Activated CD4-positive, alpha-beta T cell treated with anti-CD3 and anti-CD28 coated beads for 24 hours (primary cell): ENCODE results near the gene FAM200A.
"Not testable (repeated sequence)": the region's sequence is repeated elsewhere in the genome, so short reads cannot be mapped to it uniquely, and the experiment has no call there.

Experiments used
- DNase-seq, 2 donors: peaks; one replicate each; pipeline ENCODE4 v3.0.0-alpha.2; 2020; ENCODE audit warnings: low read depth in 2 of 2

Gene FAM200A

DNA sequence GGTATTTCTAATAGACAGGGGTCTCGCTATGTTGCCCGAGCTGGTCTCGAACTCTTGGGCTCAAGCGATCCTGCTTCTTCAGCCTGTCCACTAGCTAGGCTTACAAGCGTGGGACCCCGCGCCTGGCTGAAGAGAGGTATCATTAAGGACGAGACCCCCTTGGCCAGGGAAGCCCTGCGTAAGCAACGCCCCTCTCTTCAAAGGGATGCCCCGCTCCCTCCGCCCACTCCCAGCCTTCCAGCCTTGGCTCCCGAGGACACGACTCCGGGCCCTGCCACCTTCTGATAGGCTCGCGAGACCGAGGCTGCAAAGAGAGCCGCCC is 47.7 kb downstream of the FAM200A start:
- no peak for DNase-seq

GRCh38 chr7:99501236-99501635 is 50.7 kb downstream of the FAM200A start:
- not testable (repeated sequence) for DNase-seq

GRCh38 chr7:99500637-99501009 is 51.3 kb downstream of the FAM200A start:
- DNase-seq, result no peak

DNA sequence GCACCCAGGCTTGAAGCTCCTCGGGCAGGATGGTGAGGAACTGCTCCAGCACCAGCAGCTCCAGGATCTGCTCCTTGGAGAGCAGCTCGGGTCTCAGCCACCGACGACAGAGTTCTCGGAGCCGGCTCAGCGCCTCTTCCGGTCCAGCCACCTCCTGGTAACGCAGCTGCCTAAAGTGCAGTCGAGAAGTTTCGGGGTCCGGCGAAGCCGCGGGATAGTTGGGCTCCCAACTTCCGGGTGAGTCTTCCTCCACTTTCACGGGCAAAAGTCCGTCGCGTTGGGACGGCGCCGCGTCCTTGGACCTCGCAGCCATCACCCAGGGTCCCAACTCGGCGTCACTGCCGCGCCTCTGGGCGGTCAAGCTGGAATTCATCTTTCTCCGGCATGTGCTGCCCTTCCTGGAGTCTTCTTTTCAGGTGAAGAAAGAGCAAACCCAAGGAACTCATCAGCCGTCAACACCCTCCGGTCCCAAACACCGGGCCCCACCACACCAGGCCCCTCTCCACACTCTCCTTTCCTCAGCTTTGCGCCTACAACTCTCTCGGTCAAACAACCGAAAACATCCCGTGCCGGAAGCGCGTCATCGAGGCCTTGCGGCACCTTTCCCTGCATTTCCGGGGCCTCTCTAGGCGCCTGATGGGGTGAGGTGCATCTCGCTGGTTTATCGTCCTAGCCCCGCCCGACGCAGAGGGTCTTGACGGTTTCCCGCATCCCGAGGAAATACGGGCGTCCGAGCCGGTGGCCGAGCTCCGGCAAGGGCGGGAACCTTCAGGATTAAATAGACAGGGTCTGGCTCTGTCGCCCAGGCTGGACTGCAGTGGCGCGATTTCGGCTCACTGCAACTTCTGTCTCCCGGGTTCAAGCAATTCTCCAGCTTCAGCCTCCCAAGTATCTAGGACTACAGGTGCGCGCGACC is 51.9 kb downstream of the FAM200A start, which contains the start of gene ZNF394:
TSS of gene ZNF394 (minus strand) at position 561 of the 916 bp plus-strand sequence. CDS start at position 373, 188 bp downstream.
- peak; percentile 82 for DNase-seq

DNA sequence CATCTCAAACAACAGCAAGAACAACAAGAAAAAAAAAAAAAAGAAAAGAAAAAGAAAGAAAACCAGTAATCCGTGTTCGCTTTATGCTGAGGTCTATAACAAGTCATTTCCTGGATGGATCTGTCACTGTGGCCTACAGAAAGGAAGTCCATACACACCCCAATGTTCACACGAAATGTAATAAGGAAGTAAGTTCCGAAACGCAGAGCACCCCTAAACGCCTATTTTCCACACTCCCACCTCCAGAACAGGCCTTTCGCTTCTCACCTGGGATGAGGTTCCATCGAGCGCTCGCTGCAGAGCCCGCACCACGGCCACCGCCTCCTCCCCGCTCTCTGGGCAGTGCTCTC is 52.6 kb downstream of the FAM200A start:
- no peak for DNase-seq

DNA sequence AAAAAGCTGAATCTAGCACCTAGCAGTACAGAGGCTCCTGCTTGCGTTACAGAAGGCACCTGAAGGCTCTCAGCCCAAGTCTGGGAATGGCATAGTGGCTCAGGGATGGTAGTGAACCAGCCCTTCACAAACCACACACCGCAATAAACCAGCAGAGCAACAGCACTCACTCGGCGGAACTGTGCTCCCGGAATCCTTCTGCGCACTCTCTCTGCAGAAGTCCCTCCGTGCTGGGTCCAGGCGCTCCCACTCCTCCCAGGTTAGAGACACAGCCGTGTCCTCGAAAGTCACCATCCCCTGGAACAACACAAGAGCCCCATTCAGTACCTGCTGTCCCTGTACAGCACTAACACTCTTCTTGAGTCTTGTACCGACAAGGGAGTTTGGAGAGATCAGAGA is 53.4 kb downstream of the FAM200A start:
- DNase-seq, result no peak

GRCh38 chr7:99497766-99498545 is 54.0 kb downstream of the FAM200A start:
- no peak for DNase-seq
